ENCODE measurements around the gene FBXO46.

DNA sequence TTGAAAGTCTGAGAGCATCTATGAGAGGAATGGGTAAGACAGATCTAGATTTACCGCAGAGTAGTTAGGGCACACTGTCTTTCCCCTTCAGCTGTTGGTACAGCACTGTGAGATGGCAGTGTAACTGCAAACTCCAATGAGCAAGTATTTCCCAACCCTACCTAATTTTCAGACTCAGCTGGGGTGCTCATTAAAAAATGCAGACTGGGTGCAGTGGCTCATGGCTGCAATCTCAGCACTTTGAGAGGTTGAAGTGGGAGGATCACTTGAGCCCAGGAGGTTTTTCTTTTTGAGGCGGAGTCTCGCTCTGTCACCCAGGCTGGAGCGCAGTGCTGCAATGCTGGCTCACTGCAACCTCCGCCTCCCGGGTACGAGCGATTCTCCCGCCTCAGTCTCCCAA lies 25.6 kb downstream of the FBXO46 start:
- no peak for TF ChIP-seq USF1 (IDR thresholded peaks at IDR 0.05)
- TF ChIP-seq, protein P1, sequence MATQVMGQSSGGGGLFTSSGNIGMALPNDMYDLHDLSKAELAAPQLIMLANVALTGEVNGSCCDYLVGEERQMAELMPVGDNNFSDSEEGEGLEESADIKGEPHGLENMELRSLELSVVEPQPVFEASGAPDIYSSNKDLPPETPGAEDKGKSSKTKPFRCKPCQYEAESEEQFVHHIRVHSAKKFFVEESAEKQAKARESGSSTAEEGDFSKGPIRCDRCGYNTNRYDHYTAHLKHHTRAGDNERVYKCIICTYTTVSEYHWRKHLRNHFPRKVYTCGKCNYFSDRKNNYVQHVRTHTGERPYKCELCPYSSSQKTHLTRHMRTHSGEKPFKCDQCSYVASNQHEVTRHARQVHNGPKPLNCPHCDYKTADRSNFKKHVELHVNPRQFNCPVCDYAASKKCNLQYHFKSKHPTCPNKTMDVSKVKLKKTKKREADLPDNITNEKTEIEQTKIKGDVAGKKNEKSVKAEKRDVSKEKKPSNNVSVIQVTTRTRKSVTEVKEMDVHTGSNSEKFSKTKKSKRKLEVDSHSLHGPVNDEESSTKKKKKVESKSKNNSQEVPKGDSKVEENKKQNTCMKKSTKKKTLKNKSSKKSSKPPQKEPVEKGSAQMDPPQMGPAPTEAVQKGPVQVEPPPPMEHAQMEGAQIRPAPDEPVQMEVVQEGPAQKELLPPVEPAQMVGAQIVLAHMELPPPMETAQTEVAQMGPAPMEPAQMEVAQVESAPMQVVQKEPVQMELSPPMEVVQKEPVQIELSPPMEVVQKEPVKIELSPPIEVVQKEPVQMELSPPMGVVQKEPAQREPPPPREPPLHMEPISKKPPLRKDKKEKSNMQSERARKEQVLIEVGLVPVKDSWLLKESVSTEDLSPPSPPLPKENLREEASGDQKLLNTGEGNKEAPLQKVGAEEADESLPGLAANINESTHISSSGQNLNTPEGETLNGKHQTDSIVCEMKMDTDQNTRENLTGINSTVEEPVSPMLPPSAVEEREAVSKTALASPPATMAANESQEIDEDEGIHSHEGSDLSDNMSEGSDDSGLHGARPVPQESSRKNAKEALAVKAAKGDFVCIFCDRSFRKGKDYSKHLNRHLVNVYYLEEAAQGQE (IDR thresholded peaks at IDR 0.05; ENCODE audit: low read depth): no peak
- TF ChIP-seq CEBPB (IDR thresholded peaks at IDR 0.05): no peak
- TF ChIP-seq EP300 (IDR thresholded peaks at IDR 0.05; ENCODE audit: borderline replicate concordance): no peak
- TF ChIP-seq RAD21 (IDR thresholded peaks at IDR 0.05; ENCODE audit: low read depth): no peak
- TF ChIP-seq MAX (IDR thresholded peaks at IDR 0.05): no peak

Measured in Ishikawa (cell line).